ENCODE results near the gene CA12.

CA12 gene

GRCh38 chr15:63409179-63409578 is 27.5 kb upstream of the CA12 start:
- Histone ChIP-seq H3K9me3 (ENCODE audit: insufficient read depth, low read length, severe bottlenecking) (no peaks in the 10 kb centered on the region), H3K27ac (ENCODE audit: low read length) (no peak overlapping the region), H3K9ac (ENCODE audit: low read depth, low read length) (no peak overlapping the region), H3K4me2 (ENCODE audit: insufficient read depth, low read length) (no peak overlapping the region), H3K79me2 (ENCODE audit: insufficient read depth, low read length) (no peaks in the 10 kb centered on the region), H2AFZ (ENCODE audit: low read depth, low read length) (no peak overlapping the region), H4K20me1 (ENCODE audit: insufficient read depth, low read length) (no peaks in the 10 kb centered on the region), H3K4me1 (ENCODE audit: insufficient read depth, low read length) (peaks cover 9% of the 10 kb centered on the region), H3K27me3 (ENCODE audit: insufficient read depth, low read length, poor library complexity) (peaks cover 4% of the 10 kb centered on the region), H3K4me3 (ENCODE audit: low read depth in 1 of 2, low read length in 2 of 2) (no peak overlapping the region), H3K36me3 (ENCODE audit: insufficient read depth, low read length) (no peaks in the 10 kb centered on the region)
- ATAC-seq (ENCODE audit: insufficient read depth, low read depth) (no peak), DNase-seq (no peak)
- TF ChIP-seq CTCF (IDR thresholded peaks at IDR 0.05; ENCODE audit: borderline replicate concordance, extremely low read depth, low read length, poor library complexity, severe bottlenecking), result no peak
- no peak for TF ChIP-seq EZH2 (IDR thresholded peaks at IDR 0.05; ENCODE audit: borderline replicate concordance, low read depth, low read length, severe bottlenecking)

- Histone ChIP-seq H3K27ac (ENCODE audit: low read length) (no peak overlapping the region), H2AFZ (ENCODE audit: low read depth, low read length) (no peak overlapping the region), H3K36me3 (ENCODE audit: insufficient read depth, low read length) (no peaks in the 10 kb centered on the region), H4K20me1 (ENCODE audit: insufficient read depth, low read length) (no peaks in the 10 kb centered on the region), H3K4me2 (ENCODE audit: insufficient read depth, low read length) (no peak overlapping the region), H3K4me3 (ENCODE audit: low read depth in 1 of 2, low read length in 2 of 2) (no peak overlapping the region), H3K9ac (ENCODE audit: low read depth, low read length) (no peak overlapping the region), H3K79me2 (ENCODE audit: insufficient read depth, low read length) (no peaks in the 10 kb centered on the region), H3K4me1 (ENCODE audit: insufficient read depth, low read length) (peaks cover 9% of the 10 kb centered on the region), H3K9me3 (ENCODE audit: insufficient read depth, low read length, severe bottlenecking) (no peaks in the 10 kb centered on the region), H3K27me3 (ENCODE audit: insufficient read depth, low read length, poor library complexity) (peaks cover 4% of the 10 kb centered on the region)
- DNase-seq (no peak), ATAC-seq (ENCODE audit: insufficient read depth, low read depth) (no peak)
- no peak for TF ChIP-seq CTCF (IDR thresholded peaks at IDR 0.05; ENCODE audit: borderline replicate concordance, extremely low read depth, low read length, poor library complexity, severe bottlenecking)
- no peak for TF ChIP-seq EZH2 (IDR thresholded peaks at IDR 0.05; ENCODE audit: borderline replicate concordance, low read depth, low read length, severe bottlenecking)
Observed at GRCh38 chr15:63408524-63408923, 26.9 kb upstream of the CA12 start.

GRCh38 chr15:63407612-63408011 is 26.0 kb upstream of the CA12 start:
- H3K36me3 ChIP-seq (ENCODE audit: insufficient read depth, low read length), result no peaks in the 10 kb centered on the region
- H3K9me3 ChIP-seq (ENCODE audit: insufficient read depth, low read length, severe bottlenecking), result no peaks in the 10 kb centered on the region
- DNase-seq (no peak), ATAC-seq (ENCODE audit: insufficient read depth, low read depth) (no peak)
- no peak overlapping the region for H3K4me2 ChIP-seq (ENCODE audit: insufficient read depth, low read length)
- TF ChIP-seq EZH2 (IDR thresholded peaks at IDR 0.05; ENCODE audit: borderline replicate concordance, low read depth, low read length, severe bottlenecking), result no peak
- TF ChIP-seq CTCF (IDR thresholded peaks at IDR 0.05; ENCODE audit: borderline replicate concordance, extremely low read depth, low read length, poor library complexity, severe bottlenecking), result no peak
- H3K27me3 ChIP-seq (ENCODE audit: insufficient read depth, low read length, poor library complexity), result peaks cover 4% of the 10 kb centered on the region
- H3K4me3 ChIP-seq (ENCODE audit: low read depth in 1 of 2, low read length in 2 of 2), result no peak overlapping the region
- no peaks in the 10 kb centered on the region for H4K20me1 ChIP-seq (ENCODE audit: insufficient read depth, low read length)
- no peak overlapping the region for H3K9ac ChIP-seq (ENCODE audit: low read depth, low read length)
- no peak overlapping the region for H2AFZ ChIP-seq (ENCODE audit: low read depth, low read length)
- H3K79me2 ChIP-seq (ENCODE audit: insufficient read depth, low read length), result no peaks in the 10 kb centered on the region
- H3K4me1 ChIP-seq (ENCODE audit: insufficient read depth, low read length), result peaks cover 9% of the 10 kb centered on the region
- H3K27ac ChIP-seq (ENCODE audit: low read length), result no peak overlapping the region

All from DND-41 (cell line).